Right forelimb (tissue), 1 donor: ENCODE measurements around the gene ZSCAN20.

Experiments
- DNase-seq: peaks from one replicate; pipeline ENCODE4 v3.0.0-alpha.2; 2018

The ZSCAN20 gene

DNA sequence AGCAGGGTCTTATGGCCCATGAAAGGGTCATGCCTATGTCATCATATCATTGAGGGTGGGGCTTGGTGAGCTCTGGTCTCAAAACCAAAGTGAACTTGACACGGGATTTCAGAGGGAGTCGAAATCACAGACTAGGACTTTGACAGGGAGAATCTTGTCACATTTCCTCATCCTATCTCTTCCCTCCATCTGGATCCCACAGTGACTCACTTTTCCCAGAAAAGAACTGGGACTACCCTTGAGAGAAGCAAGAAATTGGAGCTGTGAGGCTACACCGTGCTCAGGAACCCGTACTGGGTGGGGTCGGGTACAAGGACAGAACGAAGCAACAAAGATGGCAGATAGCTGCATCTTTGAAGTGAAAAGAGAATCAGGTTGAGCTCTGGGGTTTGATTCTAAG lies 69.5 kb downstream of the ZSCAN20 start:
- no peak for DNase-seq
